GM23248 (cell line): ENCODE results near the gene F9.

Experiments
- EZH2 ChIP-seq: fragments of 200-600 bp; sonication (generic); IDR thresholded peaks from 2 replicates; pipeline ENCODE4 v1.6.1; 2018; ENCODE audit warnings: antibody characterized with exemption, mild to moderate bottlenecking; ENCODE audit not compliant: insufficient read depth, poor library complexity, severe bottlenecking
- EZH2phosphoT487 ChIP-seq: fragments of 200-600 bp; sonication (generic); IDR thresholded peaks from 2 replicates; pipeline ENCODE4 v1.6.1; 2018; ENCODE audit warnings: antibody characterized with exemption, moderate library complexity, mild to moderate bottlenecking, low read depth; ENCODE audit not compliant: insufficient read depth

DNA sequence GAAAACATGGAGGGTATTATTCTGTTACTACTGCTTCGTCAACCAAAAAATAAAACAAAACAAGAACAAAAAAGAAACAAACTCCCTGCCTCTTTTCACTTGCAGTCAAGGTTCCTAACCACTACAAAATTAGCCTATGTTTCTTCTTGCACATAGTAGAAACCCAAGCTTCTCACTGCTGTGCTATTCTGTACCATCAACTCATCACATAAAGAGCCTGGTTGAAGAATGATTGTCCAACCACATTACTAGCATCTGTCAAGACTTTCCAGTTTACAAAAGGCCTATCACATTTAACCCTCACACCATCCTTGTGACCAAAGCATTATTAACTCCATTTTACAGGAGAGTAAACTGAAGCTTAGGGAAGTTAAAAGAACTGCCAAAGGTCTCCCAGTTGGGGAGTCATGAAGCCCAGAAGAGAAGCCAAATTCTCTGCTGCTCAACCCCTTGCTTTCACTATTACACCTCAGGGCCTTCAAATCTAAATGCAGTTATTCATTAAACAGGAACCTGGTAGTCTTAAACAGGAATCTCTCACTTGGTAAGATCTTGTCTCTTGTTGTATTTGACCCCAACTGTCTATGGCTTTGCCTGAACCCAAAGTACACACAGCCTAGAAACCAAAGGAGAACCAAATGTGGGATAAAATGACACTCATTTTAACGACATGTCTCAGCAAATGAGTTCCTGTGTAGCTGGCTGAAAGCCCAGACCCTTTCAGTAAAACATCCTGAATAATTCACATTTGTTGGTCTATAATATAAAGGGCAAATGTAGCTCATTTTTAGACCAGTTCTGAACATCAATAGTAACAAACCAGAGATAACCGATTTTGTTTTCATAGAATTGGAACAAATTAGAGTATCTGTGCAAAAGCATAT lies 8.6 kb downstream of the F9 start:
- TF ChIP-seq EZH2: no peak
- TF ChIP-seq EZH2phosphoT487: no peak
